ENCODE measurements around the gene RPS16.
A peak's percentile ranks its signal among the peaks of the same experiment; 100 is the strongest.

The RPS16 gene

DNA sequence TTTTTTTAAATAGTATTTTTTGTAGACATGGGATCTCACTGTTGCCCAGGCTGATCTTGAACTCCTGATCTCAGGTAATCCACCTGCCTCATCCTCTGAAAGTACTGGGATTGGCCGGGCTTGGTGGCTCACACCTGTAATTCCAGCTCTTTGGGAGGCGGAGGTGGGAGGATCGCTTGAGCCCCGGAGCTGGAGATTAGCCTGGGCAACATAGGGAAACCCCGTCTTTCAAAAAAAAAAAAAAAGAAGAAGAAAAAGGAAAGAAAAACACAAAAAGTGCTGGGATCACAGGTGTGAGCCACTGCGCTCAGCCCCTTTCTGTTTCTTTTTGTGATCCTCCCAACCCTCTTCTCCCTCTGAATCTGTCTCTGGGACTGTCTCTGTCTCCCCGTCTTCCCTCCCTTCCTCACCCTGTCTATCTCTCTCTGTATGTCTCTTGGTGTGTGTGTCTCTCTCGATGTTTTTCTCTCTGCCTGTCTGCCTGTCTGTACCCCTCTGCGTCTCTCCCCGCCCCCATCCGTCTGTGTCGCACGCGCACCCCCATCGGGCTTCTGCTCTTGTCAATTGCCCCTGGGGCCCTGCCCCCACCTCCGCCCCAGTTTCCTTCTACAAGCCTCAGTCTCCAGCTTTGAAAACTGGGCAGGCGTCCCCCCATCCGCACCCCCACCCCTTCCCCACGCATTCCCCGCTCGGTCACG is 29.6 kb downstream of the RPS16 start:
- no peak for DNase-seq

DNA sequence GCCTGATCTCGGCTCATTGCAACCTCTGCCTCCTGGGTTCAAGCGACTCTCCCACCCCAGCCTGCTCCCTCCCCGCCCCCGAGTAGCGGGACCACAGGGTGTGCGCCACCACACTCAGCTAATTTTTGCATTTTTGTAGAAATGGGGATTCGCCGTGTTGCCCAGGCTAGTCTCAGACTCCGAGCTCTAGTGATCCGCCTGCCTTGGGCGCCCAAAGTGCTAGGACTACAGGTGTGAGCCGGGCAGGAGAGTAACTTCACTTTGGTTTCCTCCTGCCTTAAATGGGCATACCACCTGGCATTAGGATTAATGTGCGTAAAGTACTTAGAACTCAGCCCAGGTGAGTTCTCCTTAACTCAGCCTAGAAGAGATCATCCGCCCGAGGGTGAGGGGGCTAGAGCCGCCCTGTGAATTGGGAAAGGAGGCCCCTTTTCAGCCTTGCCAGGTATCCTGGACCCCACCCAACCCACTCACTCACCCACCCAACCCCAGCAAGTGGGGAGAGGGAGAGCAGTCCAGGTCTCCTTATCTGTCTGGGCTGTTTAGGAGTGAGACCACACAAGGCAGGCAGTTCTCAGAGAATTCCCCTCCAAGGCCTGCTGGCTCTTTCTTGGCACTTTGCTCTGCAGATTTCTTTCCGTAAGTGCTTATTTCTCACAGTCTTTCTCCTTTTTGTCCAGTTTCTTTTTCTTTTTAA is 30.3 kb downstream of the RPS16 start:
- peak; percentile 21 for DNase-seq

DNA sequence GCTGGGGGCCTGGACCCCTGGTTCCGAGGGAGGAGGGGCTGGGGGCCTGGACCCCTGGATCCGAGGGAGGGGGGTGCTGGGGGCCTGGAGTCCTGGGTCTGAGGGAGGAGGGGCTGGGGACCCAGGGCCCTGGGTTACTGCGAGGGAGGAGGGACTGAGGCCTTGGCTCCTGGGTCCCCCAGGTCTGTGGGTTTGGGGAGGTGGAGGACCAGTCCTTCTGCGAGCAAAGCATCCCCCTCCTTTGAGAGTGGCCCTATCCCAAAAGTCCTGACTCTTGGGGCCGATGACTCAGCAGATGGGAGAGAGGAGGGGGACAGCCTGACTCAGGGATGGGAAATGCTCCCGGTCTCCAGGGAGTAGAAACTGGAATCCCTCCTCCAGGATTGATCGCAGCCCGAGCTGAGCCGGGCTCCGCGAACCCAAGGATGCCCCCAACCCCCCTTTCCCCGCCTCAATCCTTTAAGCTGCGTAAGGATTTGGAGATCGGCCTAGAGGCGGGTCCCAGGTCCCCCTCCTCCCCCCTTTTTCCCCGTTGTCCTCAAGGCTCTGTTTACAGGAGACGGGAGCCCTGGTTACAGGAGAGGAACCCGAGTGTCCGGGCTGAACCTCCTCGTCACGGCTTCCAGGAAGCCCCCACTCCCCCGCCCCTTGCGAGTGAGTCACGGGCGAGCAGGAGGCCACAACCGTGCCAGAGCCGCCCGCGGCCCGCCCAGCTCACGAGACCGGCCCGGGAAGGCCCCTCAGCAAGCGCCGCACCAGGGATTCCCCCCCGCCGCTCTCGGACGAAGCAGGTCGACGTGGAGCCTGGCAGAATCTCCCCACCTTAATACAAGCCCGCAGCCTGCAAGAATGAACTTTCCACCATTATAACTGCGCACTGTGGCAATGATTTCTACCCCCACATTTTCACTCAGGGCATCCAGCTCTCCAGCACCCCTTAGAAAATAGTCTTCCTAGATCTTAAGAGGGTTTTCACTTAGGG is 32.1 kb downstream of the RPS16 start:
- DNase-seq: peak; percentile 99

DNA sequence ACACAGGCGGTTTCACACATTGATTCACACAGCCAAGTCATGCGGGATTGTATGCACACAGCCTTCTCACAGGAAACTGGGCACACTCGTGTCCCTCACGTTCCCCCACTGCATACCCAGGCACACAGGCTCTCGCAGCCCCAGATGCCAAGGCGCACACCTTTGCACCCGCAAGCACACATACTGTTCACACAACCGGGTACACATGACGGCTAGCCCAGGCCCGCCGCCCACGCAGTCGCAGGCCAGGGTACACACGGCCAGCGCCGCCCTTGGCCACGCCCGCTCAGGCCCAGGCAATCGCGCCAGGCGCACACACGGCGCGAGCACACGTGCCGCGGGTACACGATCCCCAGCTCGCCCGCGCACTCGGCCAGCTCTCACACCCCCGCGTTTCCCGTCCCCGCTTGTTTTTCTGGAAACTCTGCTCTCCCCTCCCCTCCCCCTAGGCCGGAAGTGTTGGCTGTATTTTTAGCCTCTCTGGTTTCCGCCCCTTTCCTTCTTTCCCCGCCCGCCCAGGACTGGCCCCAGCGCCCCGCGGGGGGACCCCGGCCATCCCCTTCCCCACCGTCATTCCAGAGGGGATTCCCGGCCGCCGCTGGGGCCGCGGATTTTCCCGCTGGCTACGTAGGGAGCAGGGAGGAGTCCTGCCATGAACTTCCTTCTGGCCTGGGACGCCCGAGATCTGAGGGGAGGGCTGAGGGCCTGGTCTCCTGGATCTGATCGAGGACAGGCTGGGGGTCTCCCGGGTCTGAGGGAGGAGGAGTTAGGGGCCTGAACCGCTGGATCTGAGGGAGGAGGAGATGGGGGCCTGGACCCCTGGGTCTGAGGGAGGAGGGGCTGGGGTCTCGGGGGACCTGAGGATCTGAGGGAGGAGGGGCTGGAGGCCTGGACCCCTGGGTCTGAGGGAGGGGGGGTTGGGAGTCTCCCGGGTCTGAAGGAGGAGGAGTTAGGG is 33.1 kb downstream of the RPS16 start:
- DNase-seq: peak; percentile 98

DNA sequence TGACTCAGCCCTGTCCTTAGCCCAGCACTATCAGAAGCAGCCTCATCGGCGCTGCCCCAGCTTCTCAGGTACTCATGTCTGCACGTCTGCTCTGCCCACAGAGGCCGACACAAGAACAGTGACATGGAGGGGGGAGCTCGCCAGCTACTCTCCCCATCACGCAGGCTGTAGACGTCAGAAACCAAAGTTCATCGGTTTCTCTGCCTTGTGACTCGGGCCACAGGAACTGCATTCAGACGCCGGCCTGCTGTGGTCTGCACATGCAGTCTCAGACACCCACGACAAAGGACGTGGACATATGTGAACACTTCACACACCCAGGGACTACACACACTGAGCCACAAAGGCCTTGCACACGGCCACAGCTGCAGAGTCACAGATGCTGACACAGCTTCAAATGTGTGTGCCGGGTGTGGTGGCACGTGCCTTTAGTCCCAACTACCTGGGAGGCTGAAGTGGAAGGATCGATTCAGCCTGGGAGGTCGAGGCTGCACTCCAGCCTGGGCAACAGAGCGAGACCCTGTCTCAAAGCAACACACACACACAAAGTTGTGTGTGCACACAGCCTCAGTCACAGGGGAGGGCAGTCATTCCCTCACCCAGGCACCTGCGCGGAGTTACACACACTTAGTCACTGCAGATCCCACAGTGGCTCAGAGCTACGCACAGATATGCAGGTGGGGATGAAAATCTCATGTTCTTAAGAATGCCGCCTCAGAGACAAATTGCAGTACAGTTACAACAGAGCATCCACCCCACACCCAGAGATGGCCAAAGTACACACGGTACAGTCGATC is 34.0 kb downstream of the RPS16 start:
- peak; percentile 92 for DNase-seq

DNA sequence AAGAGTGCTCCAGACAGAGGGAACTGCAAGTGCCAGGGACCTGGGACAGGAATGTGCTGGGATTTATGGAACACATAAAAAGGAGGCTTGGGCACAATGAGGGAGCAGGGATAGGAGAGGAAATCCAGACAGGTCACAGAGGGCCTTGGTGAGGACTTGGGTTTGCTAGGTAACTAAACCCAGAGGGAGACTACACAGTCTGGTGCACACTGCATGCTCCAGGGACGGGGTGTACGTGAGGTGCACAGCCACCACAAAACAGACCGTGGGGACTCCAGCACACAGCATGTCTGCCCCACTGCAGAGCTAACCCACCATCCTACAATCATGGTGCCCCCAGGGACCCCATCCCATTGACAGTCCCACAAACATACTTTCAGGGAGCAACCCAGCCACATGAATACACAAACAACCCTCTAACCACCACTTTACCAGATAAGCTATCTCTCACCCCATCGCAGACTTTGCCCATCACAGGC is 34.6 kb downstream of the RPS16 start:
- no peak for DNase-seq

DNA sequence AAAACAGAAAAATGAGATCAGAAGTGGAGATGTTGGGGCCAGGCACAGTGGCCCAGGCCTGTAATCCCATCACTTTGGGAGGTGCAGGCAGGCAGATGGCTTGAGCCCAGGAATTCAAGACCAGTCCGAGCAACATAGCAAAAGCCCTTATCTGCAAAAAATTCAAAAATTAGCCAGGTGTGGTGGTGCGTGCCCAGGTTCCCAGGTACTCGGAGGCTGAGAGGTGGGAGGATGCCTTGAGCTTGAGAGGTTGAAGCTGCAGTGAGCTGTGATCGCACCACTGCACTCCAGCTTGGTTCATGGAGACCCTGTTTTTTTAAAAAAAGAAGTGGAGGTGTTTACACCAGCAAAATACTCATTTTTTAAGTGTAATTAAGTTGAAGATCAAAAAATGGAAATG is 35.7 kb downstream of the RPS16 start:
- no peak for DNase-seq

DNA sequence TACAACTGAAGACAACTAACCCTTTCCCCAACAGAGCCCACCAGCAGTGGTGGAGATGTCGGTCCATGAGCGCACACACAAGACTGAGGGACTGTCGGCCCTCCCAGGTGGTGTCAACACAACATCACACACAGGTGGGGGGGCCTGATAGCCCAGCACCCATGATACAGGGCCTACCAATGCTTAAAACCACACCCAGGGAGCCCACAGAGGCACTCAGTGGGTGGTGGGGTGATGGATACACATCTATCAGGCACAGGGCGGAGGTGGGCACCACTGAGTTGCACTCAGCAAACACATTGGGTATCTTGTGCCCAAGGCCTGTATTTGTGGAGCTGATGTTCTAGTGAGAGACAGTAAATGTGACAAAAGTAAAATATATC is 36.1 kb downstream of the RPS16 start:
- no peak for DNase-seq

DNA sequence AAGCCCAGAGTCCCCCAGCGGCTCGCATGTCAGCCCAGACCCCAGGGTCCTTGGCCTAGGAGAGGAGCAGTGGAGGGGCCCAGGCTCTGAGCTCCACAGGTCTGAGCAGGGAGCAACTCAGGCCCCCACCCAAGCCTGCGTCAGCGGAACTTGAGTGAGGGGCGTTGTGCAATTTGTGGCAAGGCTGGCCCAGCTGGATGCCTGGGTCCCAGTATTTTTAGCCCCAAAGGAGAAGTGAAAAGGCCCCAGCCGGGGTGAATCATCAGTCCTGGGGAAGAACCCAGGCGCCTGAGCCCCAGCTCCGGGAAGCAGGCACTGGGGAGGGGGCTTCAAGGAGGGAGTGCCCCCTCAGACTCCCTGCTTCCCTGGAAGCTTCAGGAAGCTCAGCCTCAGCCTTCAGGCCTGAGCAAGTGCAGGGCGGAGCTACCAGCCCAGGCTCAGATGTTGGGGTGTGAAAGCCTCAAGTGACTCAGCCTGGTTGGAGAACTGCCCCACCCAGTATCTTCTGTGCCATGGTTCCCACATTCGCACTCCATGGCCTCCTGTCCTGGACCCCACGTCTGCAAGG is 37.4 kb downstream of the RPS16 start:
- DNase-seq: peak; percentile 97

DNA sequence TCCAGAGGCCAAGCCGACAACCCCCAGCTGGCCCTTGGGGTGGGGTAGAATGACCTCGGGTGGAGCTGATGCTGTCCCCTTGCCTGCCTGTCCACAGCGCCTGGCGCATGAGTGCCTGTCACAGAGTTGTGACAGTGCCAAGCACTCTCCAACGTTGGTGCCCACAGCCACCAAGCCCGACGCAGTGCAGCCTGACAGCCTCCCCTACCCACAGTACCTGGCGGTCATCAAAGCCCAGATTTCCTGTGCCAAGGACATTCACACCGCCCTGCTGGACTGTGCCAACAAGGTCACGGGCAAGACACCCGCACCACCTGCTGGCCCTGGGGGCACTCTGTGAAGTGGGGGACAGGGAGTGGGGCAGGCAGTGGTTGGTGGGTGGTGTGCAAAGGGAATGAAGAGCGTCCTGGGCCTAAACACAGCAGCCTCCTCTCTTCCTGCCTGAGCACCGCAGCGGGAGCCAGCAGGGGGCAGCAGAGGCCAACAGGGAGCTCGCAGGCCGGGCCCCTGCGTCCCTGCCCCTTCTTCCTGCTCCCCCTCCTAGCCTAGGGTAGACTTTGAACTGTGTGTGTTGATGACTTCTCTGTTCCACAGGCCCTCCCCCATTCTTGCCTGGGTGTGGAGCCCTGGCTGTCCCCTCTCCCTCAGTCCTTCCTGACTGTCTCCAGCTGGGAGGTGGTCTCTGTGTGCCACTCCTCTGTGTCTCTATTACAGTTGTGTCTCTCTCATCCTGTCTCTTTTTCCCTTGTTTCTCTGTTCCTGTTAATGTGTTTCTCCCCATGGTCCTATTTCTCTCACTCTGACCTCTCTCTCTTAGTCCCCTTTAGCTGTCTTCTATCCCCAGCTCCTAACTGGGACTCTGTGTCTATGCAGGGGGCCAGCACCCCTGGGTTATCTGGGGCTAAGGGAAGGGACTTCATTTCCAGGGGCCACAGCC is 38.1 kb downstream of the RPS16 start:
- peak; percentile 97 for DNase-seq

DNA sequence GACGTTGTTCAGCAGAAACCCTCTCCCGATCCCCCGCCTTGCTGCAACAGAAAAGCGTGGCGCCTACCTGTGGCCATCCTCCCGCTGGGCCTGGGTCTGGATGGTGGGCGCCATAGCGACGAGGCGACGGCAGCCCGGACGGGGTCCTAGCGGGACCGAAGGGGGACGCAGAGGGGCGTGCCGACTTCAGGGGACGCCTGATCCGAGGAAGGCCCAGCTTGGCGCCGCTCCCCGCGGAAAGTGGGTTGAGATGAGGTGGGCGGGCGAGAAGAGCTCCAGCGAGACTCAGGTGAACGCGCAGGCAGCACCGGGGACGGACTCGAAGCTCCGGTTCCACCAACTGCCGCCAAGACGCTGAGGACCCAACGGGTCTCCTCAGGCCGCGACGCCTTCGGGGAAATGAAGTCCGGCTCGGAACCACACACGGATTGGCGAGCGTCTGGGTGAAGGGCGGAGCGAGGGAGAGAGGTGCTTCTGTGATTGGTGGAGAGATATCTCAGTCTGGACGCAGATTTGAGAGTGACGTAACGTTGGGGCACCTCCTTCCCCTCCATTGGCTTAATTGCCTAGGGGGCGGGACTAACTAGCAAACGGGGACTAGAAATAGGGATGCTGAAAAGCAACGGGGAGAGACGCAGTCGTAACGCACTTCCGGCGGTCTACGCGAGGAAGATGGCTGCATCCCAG is 44.9 kb downstream of the RPS16 start, which contains the start of the genes MED29 and PAF1:
Gene MED29 (plus strand): TSS at position 628 of the 687 bp plus-strand sequence. CDS start 45 bp downstream, at position 673.
Gene PAF1 (minus strand): TSS at position 356 of the 687 bp plus-strand sequence. CDS start 242 bp downstream, at position 114.
- DNase-seq: peak; percentile 99

DNA sequence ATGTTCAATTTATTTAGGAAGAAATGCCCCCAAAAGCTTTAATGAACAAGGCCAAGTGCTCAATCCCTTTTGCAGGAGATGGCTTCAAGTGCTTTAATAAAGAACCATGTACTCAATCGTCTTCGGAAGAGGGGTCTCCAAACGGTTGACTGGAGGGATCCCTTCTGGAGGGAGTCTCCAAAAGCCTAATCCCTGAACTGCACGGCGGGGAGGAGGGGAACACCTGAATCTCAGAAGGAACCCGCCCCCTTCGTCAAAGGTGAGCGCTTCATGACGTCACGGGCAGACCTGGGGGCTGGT is 45.3 kb downstream of the RPS16 start:
- DNase-seq: no peak

DNA sequence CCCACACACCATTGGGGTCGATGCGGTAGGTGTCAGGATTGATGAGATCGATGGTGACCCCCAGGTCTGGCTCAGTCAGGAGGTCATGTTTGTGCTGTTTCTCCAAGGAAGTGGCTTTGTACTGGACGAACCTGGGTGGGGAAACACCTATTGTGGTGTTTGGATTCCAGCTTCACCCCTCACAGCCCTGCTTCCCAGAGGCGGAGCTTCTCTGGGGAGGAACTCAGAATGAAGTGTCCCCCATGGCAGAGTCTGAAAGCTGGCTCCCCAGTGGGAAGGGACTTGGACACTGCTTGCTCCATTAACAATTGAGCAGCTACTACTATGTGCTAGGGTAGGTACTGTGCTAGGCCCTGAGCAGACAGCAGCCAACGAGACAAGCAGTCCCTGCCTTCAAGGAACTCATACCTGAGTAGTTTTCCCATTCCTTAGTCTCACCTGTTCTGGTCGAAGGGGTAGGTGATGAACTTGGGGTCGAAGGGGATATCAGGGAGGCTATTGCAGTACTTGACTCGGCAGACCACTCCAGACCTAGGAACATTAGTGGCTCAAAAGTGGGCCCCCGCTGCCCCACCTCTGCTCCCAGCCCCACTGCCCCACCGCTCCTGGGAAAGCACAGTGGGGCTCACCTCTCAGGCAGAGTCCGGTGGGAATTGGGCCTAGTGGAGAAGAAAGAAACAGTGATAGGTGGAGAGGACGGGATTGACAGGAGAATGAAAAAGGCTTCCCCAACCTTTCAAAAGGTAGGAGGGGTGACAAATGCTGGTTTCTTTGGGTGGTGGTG is 45.9 kb downstream of the RPS16 start:
- DNase-seq: no peak

DNA sequence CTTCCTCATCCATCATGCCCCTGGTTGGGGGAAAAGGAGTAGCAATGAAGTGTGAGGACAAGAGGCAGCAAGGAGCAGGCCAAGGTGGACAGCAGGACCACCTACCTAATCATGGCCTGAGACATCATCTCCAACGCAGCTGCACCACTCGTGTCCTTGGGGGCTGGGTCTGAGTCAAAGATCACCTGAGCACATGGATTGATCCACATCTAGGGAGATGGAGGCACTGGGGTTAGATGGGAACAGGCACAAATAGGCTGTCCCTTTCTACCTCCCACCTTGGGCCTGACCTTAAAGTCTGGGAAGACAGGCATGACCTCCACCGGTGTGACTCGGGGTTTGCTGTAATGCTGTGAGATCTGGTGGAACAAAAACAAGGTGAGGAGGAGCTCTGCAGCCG is 47.1 kb downstream of the RPS16 start:
- no peak for DNase-seq

DNA sequence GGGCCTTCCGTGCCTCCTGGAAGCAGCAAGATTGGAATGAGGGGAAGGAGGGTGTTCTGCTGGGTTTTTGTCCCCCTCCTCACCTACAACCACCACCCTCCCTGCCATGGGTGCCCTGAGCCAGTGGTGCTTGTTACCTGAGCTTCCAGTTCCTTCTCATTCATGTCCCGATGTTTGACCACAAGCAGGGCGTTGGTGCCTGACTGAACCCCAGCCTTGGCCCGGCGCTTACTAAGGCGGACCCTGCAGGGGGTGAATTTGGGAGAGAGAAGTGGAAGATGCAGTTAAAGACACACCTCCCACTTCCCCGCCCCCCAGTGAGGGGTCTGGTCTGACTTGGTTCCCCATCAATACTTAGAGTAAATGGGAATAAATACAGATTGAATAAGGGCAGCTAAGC is 49.2 kb downstream of the RPS16 start:
- no peak for DNase-seq

DNA sequence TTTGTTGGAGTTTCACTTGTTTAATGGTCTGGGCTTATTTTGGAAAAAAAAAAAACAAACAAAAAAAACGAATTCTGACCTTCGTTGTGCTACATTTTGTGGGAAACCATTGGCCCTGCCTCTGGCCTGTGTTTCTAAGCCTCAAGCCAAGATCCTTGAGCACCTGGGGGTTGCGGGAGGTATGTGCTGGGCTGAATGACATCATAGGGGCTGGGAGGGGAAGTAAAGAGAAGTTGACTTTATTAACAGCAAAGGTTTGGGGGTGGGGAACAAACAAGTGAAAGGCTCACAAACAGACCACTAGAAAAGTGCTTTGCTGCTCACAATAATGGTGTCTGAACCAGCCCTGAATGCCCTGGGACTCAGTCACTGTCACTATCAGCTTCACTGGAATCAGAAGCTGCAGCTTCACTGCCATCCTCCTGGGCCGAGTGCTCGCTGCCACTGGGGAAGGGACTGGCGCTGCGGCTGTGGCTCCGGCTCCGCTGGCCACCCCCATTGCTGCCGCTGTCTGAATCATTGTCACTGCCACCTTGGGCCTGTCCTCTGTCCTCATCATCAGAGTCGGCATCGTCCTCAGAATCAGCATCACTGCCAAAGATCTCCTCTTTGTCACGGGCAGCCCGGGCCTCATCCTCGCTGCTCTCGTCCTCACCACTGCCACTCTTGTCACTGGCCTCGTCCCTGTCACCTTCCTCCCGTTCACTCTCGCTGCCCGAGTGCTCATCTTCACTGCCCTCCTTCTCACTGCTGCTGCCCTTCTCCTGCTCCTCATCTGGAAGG is 49.9 kb downstream of the RPS16 start:
- DNase-seq: no peak

DNA sequence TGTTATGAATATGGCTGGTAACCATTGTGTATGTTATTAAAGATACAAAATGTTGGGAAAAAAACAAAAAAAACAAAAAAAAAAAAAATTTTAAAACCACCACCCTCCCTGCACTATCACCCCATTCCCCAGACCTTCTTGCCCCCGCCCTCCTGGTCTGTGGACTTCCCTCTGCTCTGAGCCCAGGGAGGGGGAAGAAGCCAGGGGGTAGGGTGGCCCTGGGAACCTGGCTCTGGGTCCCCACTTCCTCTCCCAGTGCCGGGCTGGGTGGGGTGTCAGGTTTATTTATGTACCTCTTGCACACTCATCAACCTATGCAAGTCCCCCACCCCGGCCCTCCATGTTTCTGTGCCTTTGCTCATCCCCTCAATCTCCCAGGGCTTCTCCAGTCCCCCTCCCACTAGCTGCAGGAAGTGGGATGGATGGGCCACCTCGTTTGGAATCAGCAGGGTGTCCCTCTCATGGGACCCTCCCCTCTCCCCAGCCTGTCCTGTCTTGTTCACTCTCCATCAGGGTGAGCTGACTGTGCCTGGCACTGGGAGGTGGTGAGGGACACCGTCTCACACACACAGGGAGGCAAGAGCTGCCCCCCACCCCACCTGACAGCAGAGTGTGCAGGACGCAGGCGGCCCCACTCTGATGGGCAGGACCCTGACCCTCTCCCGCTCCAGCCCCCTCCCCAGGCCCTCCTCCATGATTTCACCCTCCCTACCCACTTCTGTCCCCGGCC is 50.7 kb downstream of the RPS16 start:
- no peak for DNase-seq
